ENCODE results near the gene HOXA3. TPM values are rescaled to one million over a fixed set of nuclear protein-coding genes. Genes with fewer than 3 reads are reported as not detected.

The HOXA3 gene
- total and polyA plus RNA-seq, 2 of the 8 experiments (the other 6 are each of a cell fraction or from before 2014, with no cell fraction given) = not detected

GRCh38 chr7:27141923-27142579 is 10.3 kb downstream of the HOXA3 start (continued):
- peak in 2 of 3 experiments; percentile 25 to 27; a peak in 2 of 4 replicates for TF ChIP-seq CTCF (IDR thresholded peaks at IDR 0.05; ENCODE audit: control extremely low read depth in 1 of 3, insufficient read depth in 1 of 3, low read depth in 1 of 3, low read length in 3 of 3)
